ENCODE data around the gene DMRTC2.

Gene DMRTC2

GRCh38 chr19:41890936-41891335 is 46.1 kb downstream of the DMRTC2 start:
- DNase-seq: no peak

DNA sequence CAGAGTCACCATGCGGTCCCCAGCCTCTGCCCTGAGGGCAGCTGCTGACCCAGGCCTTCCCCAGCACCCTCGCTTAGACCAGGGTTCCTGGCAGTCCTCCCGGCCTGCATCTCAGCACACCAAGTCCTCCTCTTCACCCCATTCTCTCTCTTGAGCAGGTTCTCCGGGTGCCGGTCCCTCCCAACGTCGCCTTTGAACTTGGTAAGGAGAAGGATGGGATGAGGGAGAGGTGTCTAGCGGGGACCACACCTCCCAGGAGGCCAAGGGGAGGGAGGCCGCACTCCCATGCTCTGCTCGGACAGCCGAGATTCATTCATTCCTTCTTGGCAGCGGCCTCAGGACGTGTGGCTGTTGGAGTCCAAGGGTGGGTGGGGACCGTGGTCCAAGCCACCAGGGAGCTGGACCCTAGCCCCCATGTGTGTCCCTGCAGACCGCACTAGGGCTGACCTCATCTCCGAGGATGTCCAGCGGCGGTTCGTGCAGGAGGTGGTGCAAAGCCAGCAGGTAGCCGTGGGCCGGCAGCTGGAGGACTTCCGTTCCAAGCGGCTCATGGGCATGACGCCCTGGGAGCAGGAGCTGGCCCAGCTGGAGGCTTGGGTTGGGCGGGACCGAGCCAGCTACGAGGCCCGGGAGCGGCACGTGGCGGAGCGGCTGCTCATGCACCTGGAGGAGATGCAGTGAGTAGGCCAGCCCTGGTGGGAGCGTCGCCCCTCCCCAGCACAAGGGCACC is 47.5 kb downstream of the DMRTC2 start:
- DNase-seq: no peak

- DNase-seq: peak; percentile 34
These were observed 49.1 kb downstream of the DMRTC2 start for GRCh38 chr19:41893899-41894298.

- no peak for DNase-seq
These were observed 49.5 kb downstream of the DMRTC2 start for GRCh38 chr19:41894350-41894749.

GRCh38 chr19:41895745-41896580 is 51.1 kb downstream of the DMRTC2 start:
- no peak for DNase-seq

DNA sequence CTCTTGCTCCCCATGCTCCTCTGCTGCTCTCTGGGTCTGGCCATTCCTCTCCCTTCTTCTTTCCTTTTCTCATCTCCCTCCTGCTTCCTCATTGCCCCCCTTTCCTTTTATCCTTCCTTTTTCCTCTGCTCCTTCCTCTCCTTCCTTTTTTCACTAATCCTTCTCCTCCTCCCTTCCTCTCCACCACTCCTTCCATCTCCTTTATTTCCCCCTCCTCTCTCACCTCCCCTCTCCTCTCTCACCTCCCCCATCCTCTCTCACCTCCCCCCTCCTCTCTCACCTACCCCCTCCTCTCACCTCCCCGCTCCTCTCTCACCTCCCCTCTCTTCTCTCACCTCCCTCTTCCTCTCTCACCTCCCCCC is 51.7 kb downstream of the DMRTC2 start:
- DNase-seq: no peak

GRCh38 chr19:41897181-41897580 is 52.3 kb downstream of the DMRTC2 start:
- DNase-seq: no peak

- no peak for DNase-seq
These were observed 53.0 kb downstream of the DMRTC2 start for GRCh38 chr19:41897820-41898219.

GRCh38 chr19:41898235-41898634 is 53.4 kb downstream of the DMRTC2 start:
- DNase-seq: no peak

Measured in fibroblast of skin of scalp (primary cell).